Uterus (tissue), 4 donors: Measurements from ENCODE around the gene NSDHL. TPM values are rescaled to one million over a fixed set of nuclear protein-coding genes. Genes with fewer than 3 reads are reported as not detected.

Experiments used
- DNase-seq, 2 donors: peaks; one replicate each; pipeline ENCODE4 v3.0.0-alpha.2; 2019 to 2020
- H3K27ac ChIP-seq, 2 donors: fragments of 200-600 bp; sonication (generic); 1 replicate in 1 of 2; 2 replicates in 1 of 2; pipeline ENCODE4 v1.5.1; 2016 to 2018
- H3K27me3 ChIP-seq, 2 donors: fragments of 200-600 bp; sonication (generic); one replicate each; pipeline ENCODE4 v1.5.1; 2018 to 2019; ENCODE audit warnings: control low read depth in 1 of 2
- H3K36me3 ChIP-seq, 2 donors: fragments of 200-600 bp; sonication (generic); one replicate each; pipeline ENCODE4 v1.5.1; 2019; ENCODE audit warnings: control low read depth in 1 of 2
- H3K4me1 ChIP-seq, 2 donors: fragments of 200-600 bp; sonication (generic); one replicate each; pipeline ENCODE4 v1.5.1; 2018 to 2019; ENCODE audit warnings: control low read depth in 1 of 2
- H3K4me3 ChIP-seq, 2 donors: fragments of 200-600 bp; sonication (generic); 1 replicate in 1 of 2; 2 replicates in 1 of 2; pipeline ENCODE4 v1.5.1; 2018 to 2019; ENCODE audit warnings: mild to moderate bottlenecking in 1 of 2
- H3K9me3 ChIP-seq, 2 donors: fragments of 200-600 bp; sonication (generic); one replicate each; pipeline ENCODE4 v1.5.1; 2019; ENCODE audit warnings: control low read depth in 1 of 2
- POLR2A ChIP-seq, 2 donors: fragments of 450-650 bp; IDR thresholded peaks; one replicate each; pipeline ENCODE4 v1.6.1; 2016; ENCODE audit warnings: antibody characterized with exemption in 2 of 2, mild to moderate bottlenecking in 1 of 2, moderate library complexity in 1 of 2
- intact Hi-C: fragments of 100-400 bp; cut with DNase I; formaldehyde crosslinking; loops from one replicate; pipeline ENCODE4 v1.15.1; 2023; ENCODE audit warnings: low total_unique reads
- total RNA-seq, 4 donors: library from RNA; depleted of rRNA in 3 of 4; stranded (reverse); fragments of >200 nt in 3 of 4; gene quantifications; one replicate each; pipeline versions ENCODE4 v1.1.0 to v1.2.4, GENCODE V29; 2014 to 2023
- TF ChIP-seq, protein P1 (sequence below), 4 experiments: fragments of 200-600 bp in 2 of 4; fragments of 450-650 bp in 2 of 4; sonication (generic) in 2 of 4; IDR thresholded peaks; one replicate each; pipeline ENCODE4 v1.5.1; 2016 to 2019; ENCODE audit warnings: antibody characterized with exemption in 4 of 4, mild to moderate bottlenecking in 2 of 4, moderate library complexity in 1 of 4
- donor health status: DM: yes; HTN: yes; CAD: no.

The NSDHL gene
- total RNA-seq, 4 donors from 2014 or later, result 1.5 to 12.6 (median 8.6) TPM

DNA sequence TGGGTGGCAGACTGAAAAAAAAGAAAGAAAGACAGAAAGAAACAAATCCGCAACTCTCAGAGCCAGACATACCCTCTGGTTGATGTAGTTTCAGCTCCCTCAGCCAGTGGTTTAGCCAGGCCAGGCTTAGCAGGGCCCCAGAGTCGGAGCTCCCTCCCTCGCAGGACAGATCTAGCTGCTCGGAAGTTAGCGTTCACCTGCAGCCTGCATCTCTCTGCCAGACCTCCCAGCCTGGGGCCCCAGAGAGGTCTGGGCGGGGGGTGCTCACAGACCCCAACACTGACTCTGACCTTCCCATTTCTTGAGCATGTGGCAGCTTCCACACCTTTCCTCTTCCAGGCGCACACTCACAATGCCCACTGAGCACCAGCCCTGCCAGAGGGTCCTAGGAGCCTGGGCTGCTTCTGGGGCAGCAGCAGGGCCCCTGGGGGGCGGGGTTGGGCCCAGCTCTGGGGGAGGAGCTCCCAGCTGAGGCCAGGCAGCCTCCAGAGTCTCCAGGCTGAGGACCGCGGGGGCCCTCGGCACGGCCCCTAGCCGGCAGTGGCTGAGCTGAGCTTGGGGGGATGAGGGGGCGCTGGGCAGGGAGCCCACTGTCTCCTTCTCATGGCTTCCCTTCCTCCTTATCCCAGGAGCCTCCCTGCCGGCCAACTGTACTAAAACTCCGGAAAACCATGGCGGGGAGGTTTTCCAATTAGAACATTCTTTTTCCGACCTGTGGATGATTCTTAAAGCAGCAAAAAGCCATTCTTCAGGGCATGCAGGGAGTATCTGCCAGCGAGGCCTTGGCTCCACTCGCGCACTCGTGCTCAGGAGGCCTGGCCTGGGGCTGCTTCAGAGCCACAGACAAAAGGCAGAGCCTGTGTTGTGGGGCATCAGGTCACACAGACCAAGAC is 62.4 kb downstream of the NSDHL start:
- H3K36me3 ChIP-seq, result no peaks in the 10 kb centered on the region
- intact Hi-C loops, result no loop called here
- H3K4me1 ChIP-seq, result no peaks in the 10 kb centered on the region
- no peaks in the 10 kb centered on the region for H3K27me3 ChIP-seq
- no peak for DNase-seq
- H3K9me3 ChIP-seq, result no peaks in the 10 kb centered on the region
- no peak overlapping the region for H3K4me3 ChIP-seq
- TF ChIP-seq, protein P1, sequence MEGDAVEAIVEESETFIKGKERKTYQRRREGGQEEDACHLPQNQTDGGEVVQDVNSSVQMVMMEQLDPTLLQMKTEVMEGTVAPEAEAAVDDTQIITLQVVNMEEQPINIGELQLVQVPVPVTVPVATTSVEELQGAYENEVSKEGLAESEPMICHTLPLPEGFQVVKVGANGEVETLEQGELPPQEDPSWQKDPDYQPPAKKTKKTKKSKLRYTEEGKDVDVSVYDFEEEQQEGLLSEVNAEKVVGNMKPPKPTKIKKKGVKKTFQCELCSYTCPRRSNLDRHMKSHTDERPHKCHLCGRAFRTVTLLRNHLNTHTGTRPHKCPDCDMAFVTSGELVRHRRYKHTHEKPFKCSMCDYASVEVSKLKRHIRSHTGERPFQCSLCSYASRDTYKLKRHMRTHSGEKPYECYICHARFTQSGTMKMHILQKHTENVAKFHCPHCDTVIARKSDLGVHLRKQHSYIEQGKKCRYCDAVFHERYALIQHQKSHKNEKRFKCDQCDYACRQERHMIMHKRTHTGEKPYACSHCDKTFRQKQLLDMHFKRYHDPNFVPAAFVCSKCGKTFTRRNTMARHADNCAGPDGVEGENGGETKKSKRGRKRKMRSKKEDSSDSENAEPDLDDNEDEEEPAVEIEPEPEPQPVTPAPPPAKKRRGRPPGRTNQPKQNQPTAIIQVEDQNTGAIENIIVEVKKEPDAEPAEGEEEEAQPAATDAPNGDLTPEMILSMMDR (IDR thresholded peaks at IDR 0.05), result no peak
- no peak for TF ChIP-seq POLR2A (IDR thresholded peaks at IDR 0.05)
- no peak overlapping the region for H3K27ac ChIP-seq

DNA sequence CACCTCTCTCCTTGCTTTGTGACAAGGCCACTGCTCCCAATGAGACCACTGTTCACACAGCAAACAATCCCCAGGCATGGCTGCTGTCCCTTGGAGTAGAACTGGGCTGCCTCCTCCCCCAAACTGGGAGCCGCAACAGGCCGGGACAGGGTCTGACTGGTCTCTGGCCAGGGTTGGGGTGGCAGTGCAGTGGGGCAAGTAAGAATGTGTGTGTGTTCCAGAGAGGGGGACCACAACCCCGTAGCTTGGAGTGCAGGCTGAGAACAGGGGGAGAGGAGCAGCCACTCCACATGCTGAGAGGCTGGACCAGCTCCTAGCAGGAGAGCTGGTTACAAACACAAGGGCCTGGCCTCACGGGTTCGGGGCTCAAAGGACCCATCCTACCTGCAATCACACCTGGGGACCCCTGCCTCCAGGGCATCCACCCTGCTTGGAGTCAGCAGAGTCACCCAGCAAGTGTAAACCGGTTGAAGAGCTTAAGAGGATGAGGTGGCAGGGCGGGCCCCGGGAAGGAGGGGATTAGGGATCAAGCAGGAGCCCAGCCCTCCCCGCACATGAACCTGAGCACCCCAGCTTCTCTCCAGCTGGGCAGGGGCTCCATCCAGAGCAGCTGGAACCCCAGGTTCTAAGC is 63.2 kb downstream of the NSDHL start:
- Histone ChIP-seq H3K4me3 (no peak overlapping the region), H3K9me3 (no peaks in the 10 kb centered on the region), H3K27ac (no peak overlapping the region), H3K36me3 (no peaks in the 10 kb centered on the region), H3K27me3 (no peaks in the 10 kb centered on the region), H3K4me1 (no peaks in the 10 kb centered on the region)
- intact Hi-C loops, result no loop called here
- DNase-seq, result no peak
- TF ChIP-seq, protein P1 (IDR thresholded peaks at IDR 0.05), result no peak
- no peak for TF ChIP-seq POLR2A (IDR thresholded peaks at IDR 0.05)

DNA sequence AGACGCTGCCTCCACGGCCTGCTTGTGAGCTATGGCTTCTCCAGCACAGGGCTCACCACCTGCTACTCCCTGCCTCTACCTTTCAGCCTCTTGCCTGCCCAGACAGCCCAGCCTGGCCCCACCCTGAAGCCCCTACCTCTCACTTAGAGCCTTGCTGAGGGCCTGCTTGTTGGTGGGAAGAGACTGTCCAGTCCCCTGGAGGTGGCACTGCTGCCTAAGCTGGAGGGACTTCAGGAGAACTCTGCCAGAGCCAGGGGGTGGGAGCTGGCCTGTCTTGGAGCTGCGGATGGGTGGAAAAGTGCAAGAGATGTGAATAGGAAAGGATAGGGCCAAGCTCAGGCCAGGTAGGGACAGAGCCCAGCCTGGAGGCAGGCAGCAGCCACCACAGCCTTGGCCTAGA is 64.3 kb downstream of the NSDHL start:
- Histone ChIP-seq H3K27me3 (no peaks in the 10 kb centered on the region), H3K4me3 (no peak overlapping the region), H3K27ac (no peak overlapping the region), H3K4me1 (no peaks in the 10 kb centered on the region), H3K36me3 (no peaks in the 10 kb centered on the region), H3K9me3 (no peaks in the 10 kb centered on the region)
- DNase-seq, result no peak
- TF ChIP-seq, protein P1 (IDR thresholded peaks at IDR 0.05), result no peak
- TF ChIP-seq POLR2A (IDR thresholded peaks at IDR 0.05), result no peak
- intact Hi-C loops, result no loop called here

DNA sequence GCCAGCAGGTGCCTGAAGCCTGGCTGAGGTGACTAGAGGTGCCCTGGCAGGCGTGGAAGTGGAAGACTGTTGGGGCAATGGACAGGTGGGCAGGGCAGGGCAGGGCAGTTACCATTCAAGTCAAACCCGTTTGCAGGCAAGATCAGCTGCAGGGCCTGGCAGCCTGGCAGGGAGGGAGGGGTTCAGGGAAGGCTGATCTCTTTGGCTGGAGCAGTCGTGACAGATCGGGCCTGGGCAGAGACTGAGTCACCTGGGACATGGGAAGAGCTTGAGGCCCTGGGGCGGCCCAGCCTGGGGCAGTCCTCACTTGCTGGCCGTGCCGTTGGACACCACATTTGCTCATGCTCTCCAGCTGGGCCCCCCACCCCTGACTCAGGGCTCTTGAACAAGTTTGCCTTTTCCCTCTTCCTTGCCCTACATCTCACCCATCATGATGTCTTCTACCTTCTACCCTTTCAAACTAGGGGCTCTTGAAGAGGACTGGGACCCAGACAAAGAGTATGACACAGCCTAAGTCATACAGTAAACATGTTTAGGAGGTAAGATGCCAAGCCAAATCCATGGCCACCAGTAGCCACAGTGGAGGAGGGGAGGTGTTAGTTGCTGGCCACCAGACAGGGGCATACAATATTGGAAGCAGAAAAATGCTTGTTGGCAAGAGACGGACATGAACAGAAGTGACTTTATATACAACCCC is 65.0 kb downstream of the NSDHL start:
- no peak for DNase-seq
- H3K36me3 ChIP-seq, result no peaks in the 10 kb centered on the region
- H3K27ac ChIP-seq, result no peak overlapping the region
- H3K4me3 ChIP-seq, result no peak overlapping the region
- H3K9me3 ChIP-seq, result no peaks in the 10 kb centered on the region
- H3K4me1 ChIP-seq, result no peaks in the 10 kb centered on the region
- no peak for TF ChIP-seq POLR2A (IDR thresholded peaks at IDR 0.05)
- TF ChIP-seq, protein P1 (IDR thresholded peaks at IDR 0.05), result no peak
- no peaks in the 10 kb centered on the region for H3K27me3 ChIP-seq
- intact Hi-C loops, result no loop called here

DNA sequence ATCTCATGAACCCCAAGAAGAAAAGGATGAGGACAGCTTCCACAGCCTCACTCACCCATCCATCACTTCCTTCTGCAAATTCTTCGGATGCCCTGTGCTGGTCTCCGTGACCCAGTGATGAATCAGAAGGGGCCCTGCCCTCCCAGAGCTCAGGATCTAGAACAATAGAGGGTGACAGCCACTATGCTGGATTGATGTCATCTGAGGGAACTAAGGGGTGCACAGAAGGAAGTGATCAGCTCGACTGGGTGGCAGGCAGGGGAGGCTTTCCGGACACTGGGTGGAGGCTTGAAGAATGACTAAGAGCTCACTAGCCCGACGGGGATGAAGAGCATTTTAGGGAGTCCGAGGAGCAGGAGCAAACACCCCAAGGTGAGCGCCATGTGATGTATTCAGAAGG is 65.6 kb downstream of the NSDHL start:
- TF ChIP-seq POLR2A (IDR thresholded peaks at IDR 0.05), result no peak
- TF ChIP-seq, protein P1 (IDR thresholded peaks at IDR 0.05), result no peak
- DNase-seq, result no peak
- H3K4me3 ChIP-seq, result no peak overlapping the region
- no peak overlapping the region for H3K27ac ChIP-seq
- no peaks in the 10 kb centered on the region for H3K4me1 ChIP-seq
- intact Hi-C loops, result no loop called here
- H3K9me3 ChIP-seq, result no peaks in the 10 kb centered on the region
- no peaks in the 10 kb centered on the region for H3K36me3 ChIP-seq
- no peaks in the 10 kb centered on the region for H3K27me3 ChIP-seq
